Stomach (tissue), 9 donors: ENCODE measurements around the gene SLC17A6. TPM values are rescaled to one million over a fixed set of nuclear protein-coding genes. Genes with fewer than 3 reads are reported as not detected.

ENCODE experiments used
- DNase-seq, 2 donors: peaks; one replicate each; pipeline versions ENCODE4 v3.0.0 to v3.0.0-alpha.2; 2013 to 2019
- H3K27ac ChIP-seq, 5 donors: fragments of 200-600 bp in 4 of 5; sonication (generic) in 4 of 5; one replicate each; pipeline ENCODE4 v1.5.1; 2013 to 2019; ENCODE audit warnings: mild to moderate bottlenecking in 1 of 5, moderate library complexity in 1 of 5
- H3K27me3 ChIP-seq, 3 donors: fragments of 200-600 bp; sonication (generic); one replicate each; pipeline ENCODE4 v1.5.1; 2017 to 2019; ENCODE audit warnings: mixed run types in 1 of 3
- H3K36me3 ChIP-seq, 4 donors: fragments of 200-600 bp; sonication (generic); 1 replicate in 3 of 4; 2 replicates in 1 of 4; pipeline ENCODE4 v1.5.1; 2016 to 2019
- H3K4me1 ChIP-seq, 4 donors: fragments of 200-600 bp; sonication (generic); one replicate each; pipeline ENCODE4 v1.5.1; 2016 to 2019
- H3K4me3 ChIP-seq, 4 donors: fragments of 200-600 bp; sonication (generic) in 3 of 4; one replicate each; pipeline ENCODE4 v1.5.1; 2016 to 2019; ENCODE audit warnings: mild to moderate bottlenecking in 1 of 4
- H3K9me3 ChIP-seq, 4 donors: fragments of 200-600 bp; sonication (generic); one replicate each; pipeline ENCODE4 v1.5.1; 2016 to 2019
- EP300 ChIP-seq: sonication (generic); formaldehyde crosslinking; IDR thresholded peaks from one replicate; pipeline ENCODE4 v1.6.1; 2017; ENCODE audit warnings: antibody characterized with exemption
- POLR2A ChIP-seq, 4 donors: fragments of 450-650 bp; IDR thresholded peaks; one replicate each; pipeline ENCODE4 v1.6.1; 2016; ENCODE audit warnings: antibody characterized with exemption in 4 of 4, control low read depth in 2 of 4, mild to moderate bottlenecking in 1 of 4, moderate library complexity in 1 of 4
- POLR2AphosphoS5 ChIP-seq, 3 donors: sonication (generic); formaldehyde crosslinking; IDR thresholded peaks; one replicate each; pipeline ENCODE4 v1.6.1; 2016; ENCODE audit warnings: antibody characterized with exemption in 3 of 3
- WGBS, 5 donors: extraction: QIAGEN DNeasy Blood & Tissue Kit in 3 of 5; methylation state at CpG; one replicate each; pipeline versions ENCODE4 v1.1.5 to v1.1.7; 2013 to 2018; 5-methylcytosine and 5-hydroxymethylcytosine counted together
- intact Hi-C: fragments of 100-400 bp; cut with DNase I; formaldehyde crosslinking; loops from one replicate; pipeline ENCODE4 v1.15.1; 2023; ENCODE audit warnings: low total_unique reads
- polyA plus RNA-seq, 3 donors: library from polyadenylated mRNA; stranded (reverse); fragments of 200-250 nt; gene quantifications; one replicate each; pipeline ENCODE4 v1.2.3, GENCODE V29; 2013
- total RNA-seq, 5 donors: library from RNA; depleted of rRNA; stranded (reverse); fragments of >200 nt; gene quantifications; one replicate each; pipeline versions ENCODE4 v1.1.0 to v1.2.3, GENCODE V29; 2014 to 2016
- TF ChIP-seq, protein P1 (sequence below), 7 experiments: fragments of 450-650 bp in 4 of 7; fragments of 200-600 bp in 3 of 7; sonication (generic) in 3 of 7; IDR thresholded peaks; one replicate each; pipeline ENCODE4 v1.5.1; 2016 to 2019; ENCODE audit warnings: antibody characterized with exemption in 7 of 7, control low read depth in 2 of 7, mild to moderate bottlenecking in 1 of 7
- donor health status: healthy with polysubstance abuse.
- donor health status: Bipolar disorder and iron deficiency.
- donor health status: healthy.

Gene SLC17A6
- total and polyA plus RNA-seq, 8 donors, result not detected

DNA sequence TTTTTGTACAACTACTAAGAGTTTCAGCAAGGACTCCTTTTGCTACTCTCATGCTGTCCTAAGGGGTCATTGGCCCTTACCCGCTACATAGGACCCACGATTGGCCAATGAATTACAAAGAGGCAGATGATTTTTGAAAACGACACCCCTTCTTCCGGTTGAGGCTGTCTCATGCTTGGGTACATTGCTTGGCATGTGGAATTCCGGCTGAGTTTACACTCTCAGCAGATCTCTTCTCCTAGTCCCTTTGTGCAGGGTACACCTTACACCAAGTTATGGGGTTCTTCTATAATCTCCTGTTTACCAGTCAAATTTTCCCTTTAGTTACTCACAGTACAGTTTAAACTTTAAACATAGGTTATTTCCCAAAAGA is 52.1 kb downstream of the SLC17A6 start:
- intact Hi-C loops, result no loop called here
- no peak for DNase-seq
- H3K27me3 ChIP-seq, result no peaks in the 10 kb centered on the region
- H3K4me3 ChIP-seq, result no peak overlapping the region
- H3K27ac ChIP-seq, result no peak overlapping the region
- no peaks in the 10 kb centered on the region for H3K4me1 ChIP-seq
- no peak for TF ChIP-seq EP300
- TF ChIP-seq POLR2AphosphoS5 (IDR thresholded peaks at IDR 0.05), result no peak
- TF ChIP-seq POLR2A (IDR thresholded peaks at IDR 0.05), result no peak
- TF ChIP-seq, protein P1, sequence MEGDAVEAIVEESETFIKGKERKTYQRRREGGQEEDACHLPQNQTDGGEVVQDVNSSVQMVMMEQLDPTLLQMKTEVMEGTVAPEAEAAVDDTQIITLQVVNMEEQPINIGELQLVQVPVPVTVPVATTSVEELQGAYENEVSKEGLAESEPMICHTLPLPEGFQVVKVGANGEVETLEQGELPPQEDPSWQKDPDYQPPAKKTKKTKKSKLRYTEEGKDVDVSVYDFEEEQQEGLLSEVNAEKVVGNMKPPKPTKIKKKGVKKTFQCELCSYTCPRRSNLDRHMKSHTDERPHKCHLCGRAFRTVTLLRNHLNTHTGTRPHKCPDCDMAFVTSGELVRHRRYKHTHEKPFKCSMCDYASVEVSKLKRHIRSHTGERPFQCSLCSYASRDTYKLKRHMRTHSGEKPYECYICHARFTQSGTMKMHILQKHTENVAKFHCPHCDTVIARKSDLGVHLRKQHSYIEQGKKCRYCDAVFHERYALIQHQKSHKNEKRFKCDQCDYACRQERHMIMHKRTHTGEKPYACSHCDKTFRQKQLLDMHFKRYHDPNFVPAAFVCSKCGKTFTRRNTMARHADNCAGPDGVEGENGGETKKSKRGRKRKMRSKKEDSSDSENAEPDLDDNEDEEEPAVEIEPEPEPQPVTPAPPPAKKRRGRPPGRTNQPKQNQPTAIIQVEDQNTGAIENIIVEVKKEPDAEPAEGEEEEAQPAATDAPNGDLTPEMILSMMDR (IDR thresholded peaks at IDR 0.05), result no peak
- H3K36me3 ChIP-seq, result no peaks in the 10 kb centered on the region
- H3K9me3 ChIP-seq, result no peaks in the 10 kb centered on the region
- 60 to 88% (median 72%) methylated on average over 5 of the region's 5 CpGs for WGBS, 5 donors

DNA sequence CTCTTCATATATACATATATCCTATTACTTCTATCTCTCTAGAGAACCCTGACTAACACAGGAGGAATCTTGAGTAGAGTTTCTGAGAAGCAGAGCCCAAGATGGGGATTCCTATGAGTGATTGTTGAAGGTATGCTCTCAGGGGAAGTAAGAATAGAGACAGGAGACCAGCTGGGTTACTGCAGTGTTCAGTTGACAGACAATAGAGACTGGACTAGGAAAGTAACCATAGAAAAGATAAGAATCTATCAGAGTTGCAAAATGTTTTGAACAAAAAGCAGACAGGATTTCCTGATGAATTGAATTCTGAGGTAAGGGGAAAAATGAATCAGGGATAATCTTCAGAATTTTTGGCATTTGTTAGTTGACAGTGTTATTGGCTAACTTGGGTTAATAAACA is 54.4 kb downstream of the SLC17A6 start:
- TF ChIP-seq EP300 (no peak), POLR2AphosphoS5 (IDR thresholded peaks at IDR 0.05) (no peak), POLR2A (IDR thresholded peaks at IDR 0.05) (no peak)
- TF ChIP-seq, protein P1 (IDR thresholded peaks at IDR 0.05), result no peak
- no peaks in the 10 kb centered on the region for H3K4me1 ChIP-seq

DNA sequence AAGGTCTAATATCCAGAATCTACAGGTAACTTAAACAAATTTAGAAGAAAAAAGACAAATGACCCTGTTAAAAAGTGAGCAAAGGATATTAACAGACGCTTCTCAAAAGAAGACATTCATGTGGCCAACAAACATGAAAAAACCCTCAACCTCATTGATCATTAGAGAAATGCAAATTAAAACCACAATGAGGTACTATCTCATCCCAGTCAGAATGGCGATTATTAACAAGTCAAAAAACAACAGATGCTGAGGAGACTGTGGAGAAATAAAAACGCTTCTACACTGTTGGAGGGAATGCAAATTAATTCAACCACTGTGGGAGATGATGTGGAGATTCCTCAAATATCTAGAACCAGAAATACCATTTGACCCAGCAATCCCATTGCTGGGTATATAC is 67.2 kb downstream of the SLC17A6 start:
- intact Hi-C loops, result no loop called here
- no peak overlapping the region for H3K27ac ChIP-seq
- no peak overlapping the region for H3K4me3 ChIP-seq
- no peak for DNase-seq
- TF ChIP-seq EP300, result no peak
- TF ChIP-seq POLR2A (IDR thresholded peaks at IDR 0.05), result no peak
- H3K36me3 ChIP-seq, result no peaks in the 10 kb centered on the region
- no peaks in the 10 kb centered on the region for H3K4me1 ChIP-seq
- no peaks in the 10 kb centered on the region for H3K27me3 ChIP-seq
- 56 to 70% (median 66%) methylated on average over 3 of the region's 3 CpGs for WGBS, 5 donors
- no peaks in the 10 kb centered on the region for H3K9me3 ChIP-seq

More for the DNA sequence above, 54.4 kb downstream of the SLC17A6 start:
- Histone ChIP-seq H3K27me3 (no peaks in the 10 kb centered on the region), H3K27ac (no peak overlapping the region), H3K9me3 (no peaks in the 10 kb centered on the region), H3K4me3 (no peak overlapping the region), H3K36me3 (no peaks in the 10 kb centered on the region)
- no peak for DNase-seq
- intact Hi-C loops, result no loop called here

DNA sequence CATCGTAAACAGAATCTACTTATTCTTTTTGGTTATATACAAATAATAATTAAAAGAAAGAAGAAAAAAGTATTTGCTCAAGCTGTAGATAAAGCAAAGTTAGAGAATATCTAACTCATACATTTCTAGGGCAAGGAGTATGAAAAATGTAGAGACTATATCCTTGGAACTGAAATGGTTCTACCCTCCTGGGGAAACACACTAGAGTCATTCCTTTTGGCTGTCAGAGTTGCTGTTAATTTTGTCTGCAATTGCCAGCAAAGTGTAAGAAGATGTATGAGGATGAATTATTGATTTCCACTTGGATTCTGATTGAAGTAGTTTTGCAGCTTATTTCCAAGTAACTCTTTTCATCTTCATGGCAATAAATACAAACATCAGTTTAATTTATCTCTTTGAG is 69.1 kb downstream of the SLC17A6 start:
- 86 to 100% (median 94%) methylated on average over 1 of the region's 1 CpG for WGBS, 5 donors
- Histone ChIP-seq H3K27ac (no peak overlapping the region), H3K4me3 (no peak overlapping the region), H3K9me3 (no peaks in the 10 kb centered on the region), H3K4me1 (no peaks in the 10 kb centered on the region), H3K36me3 (no peaks in the 10 kb centered on the region), H3K27me3 (no peaks in the 10 kb centered on the region)
- TF ChIP-seq, protein P1 (IDR thresholded peaks at IDR 0.05), result no peak
- TF ChIP-seq POLR2A (IDR thresholded peaks at IDR 0.05) (no peak), POLR2AphosphoS5 (IDR thresholded peaks at IDR 0.05) (no peak), EP300 (no peak)
- intact Hi-C loops, result no loop called here
- no peak for DNase-seq

DNA sequence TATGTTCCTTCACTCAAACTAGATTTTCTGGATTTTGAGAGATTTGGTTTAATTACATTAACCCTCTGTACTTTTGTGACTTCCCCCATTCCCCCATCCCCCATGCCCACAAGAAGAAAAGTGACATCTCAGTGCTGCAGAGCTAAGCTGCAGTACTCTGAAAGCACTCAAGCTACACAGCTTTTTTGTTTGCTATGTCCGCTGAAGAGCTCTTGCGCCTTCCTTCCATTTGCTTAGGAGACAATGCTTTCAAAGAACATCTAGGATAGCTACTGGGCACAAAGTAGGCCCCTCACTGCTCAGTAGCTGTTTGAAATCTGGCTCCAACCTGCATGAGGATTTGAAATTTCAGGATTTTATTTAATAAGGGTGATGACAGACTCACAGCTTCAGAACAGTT is 69.7 kb downstream of the SLC17A6 start:
- Histone ChIP-seq H3K4me1 (no peaks in the 10 kb centered on the region), H3K27ac (no peak overlapping the region), H3K9me3 (no peaks in the 10 kb centered on the region), H3K36me3 (no peaks in the 10 kb centered on the region), H3K27me3 (no peaks in the 10 kb centered on the region), H3K4me3 (no peak overlapping the region)
- TF ChIP-seq, protein P1 (IDR thresholded peaks at IDR 0.05), result no peak
- TF ChIP-seq POLR2AphosphoS5 (IDR thresholded peaks at IDR 0.05) (no peak), EP300 (no peak), POLR2A (IDR thresholded peaks at IDR 0.05) (no peak)
- DNase-seq, result no peak
- intact Hi-C loops, result no loop called here
- 35 to 75% (median 53%) methylated on average over 2 of the region's 2 CpGs for WGBS, 5 donors
